C1 segment of cervical spinal cord (tissue), 14 donors: Measurements from ENCODE around the gene PYROXD2.

Source experiments
- DNase-seq, 14 donors: peaks; one replicate each; lab custom pipeline; 2025; lab: John Stamatoyannopoulos, UW

The PYROXD2 gene

DNA sequence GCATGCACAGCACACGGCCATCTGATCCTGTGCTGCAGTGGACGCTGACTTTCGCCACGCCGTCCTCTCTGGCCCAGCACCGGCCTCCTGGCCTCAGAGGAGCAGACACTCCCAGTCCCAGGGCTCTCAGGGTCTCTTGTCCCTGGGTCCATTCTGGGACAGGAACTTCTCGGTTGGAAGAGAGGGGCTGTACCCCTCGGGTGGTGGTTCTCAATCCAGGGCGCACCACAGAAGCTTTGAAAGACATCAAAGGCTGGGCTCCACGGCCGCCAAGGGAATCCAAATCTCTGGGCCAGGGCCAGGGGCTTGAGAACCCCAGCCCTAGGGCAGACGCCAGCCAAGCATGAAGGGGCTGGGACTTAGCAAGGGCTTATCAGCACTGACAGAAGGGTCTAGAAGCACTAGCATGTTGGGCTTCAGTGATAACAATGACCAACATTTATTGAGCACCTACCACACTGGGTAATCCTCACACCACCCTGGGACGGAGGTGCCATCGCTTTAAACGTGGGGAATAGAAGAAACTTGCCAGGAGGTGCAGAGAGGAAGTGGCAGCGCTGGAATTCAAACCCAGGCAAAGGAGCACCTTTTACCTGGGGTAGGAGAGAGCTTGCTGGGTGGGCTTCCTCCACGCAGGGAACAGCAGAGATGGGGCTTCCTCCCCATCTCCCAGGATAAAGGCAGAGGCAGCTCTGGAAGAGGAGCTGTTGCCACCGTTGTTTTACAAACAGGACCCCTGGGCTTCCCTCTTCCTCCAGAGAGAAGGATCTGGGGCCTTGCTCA is 1.8 kb upstream of the PYROXD2 start:
- DNase-seq = no peak

DNA sequence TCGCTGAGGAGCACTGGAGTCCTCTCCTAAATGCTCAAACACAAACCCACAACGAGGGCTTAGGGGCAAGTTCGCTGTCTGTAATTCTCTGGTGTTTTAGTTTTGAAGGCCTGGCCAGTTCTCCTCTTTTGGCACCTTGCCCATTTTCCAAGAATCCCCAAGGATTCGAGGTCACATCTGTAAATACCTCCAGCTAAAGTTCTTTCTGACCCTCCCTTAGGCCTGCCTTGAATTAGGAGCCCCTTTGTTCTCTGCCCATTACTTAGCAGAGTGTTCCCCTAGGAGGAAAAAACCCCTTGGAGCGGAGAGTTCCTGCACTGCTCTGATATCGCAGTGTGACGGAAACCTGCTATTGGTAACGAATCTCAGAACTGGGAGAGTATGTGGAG is 743 bp upstream of the PYROXD2 start:
- no peak for DNase-seq

DNA sequence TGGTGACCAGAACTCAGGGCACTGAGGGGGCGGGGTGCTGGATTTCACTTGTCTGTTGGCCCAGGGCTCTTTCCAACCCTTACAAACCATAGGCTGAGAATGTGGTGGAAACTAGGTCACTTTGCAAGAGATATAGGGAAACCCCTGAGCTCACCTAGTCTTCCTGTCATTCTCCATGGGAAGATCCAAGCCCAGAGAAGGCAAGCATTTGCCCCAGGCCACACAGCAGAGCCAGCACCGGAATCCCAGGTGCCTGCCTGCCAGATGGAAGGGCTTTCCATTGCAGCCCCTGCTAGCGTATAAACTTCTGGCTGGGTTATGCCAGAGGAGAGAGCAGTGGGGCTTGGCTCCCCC is 427 bp downstream of the PYROXD2 start:
- DNase-seq = no peak

DNA sequence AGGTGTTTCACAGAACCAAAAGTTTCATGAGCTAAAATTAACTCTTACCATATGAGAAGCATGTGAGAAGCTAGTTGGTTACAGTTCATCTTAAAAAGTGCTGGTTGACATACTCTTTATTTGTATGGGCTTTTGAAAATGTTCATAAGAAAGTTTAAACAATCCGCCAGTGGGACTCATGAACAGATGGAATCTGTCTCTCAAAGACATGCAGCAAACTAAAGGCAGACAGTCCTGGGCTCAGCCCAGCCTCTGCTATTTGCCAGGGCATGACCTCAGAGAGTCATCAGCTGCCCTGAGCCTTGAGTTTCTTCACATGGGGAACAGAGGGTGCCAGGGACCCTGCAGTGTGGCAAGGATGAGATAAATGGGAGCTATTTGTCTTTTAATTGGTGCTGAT is 3.2 kb downstream of the PYROXD2 start:
- no peak for DNase-seq

DNA sequence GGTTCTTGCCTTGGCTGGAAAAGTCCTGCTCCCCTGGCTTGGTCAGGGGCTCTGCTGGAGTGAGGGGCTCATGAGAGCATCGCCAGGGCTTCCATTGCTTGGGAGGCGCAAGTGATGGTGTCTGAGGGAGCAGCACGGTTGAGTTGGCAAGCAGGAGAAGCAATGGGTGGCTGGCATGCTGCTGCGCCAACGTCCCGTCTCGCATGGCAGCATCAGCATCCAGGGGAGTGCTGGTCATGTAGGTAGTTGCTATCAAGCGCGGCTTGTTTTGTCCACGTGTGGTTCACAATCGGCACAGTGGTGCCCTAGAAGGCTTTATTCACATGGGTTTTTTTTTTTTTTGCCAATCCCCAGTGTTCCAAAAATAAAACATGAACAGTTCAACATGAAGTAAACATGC is 3.8 kb downstream of the PYROXD2 start:
- no peak for DNase-seq

DNA sequence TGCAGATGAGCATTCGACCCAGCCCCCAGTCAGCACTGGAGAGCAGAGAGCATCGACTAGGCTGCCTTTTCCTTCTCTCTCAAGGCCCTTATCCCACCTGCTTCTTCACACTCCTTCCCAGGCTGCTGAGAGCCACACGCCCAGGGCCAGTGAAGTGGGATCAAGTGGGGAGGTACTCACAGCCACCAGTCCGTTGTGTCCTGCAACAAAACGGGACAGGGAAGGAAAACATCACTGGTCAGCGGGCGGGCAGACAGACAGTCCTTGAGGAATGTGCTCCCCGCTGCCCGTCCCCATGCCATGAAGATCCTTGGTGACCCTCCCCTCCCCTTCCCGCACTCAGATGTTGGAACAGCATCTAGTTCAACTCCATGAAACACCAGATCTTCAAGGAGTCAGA is 4.2 kb downstream of the PYROXD2 start:
- no peak for DNase-seq

DNA sequence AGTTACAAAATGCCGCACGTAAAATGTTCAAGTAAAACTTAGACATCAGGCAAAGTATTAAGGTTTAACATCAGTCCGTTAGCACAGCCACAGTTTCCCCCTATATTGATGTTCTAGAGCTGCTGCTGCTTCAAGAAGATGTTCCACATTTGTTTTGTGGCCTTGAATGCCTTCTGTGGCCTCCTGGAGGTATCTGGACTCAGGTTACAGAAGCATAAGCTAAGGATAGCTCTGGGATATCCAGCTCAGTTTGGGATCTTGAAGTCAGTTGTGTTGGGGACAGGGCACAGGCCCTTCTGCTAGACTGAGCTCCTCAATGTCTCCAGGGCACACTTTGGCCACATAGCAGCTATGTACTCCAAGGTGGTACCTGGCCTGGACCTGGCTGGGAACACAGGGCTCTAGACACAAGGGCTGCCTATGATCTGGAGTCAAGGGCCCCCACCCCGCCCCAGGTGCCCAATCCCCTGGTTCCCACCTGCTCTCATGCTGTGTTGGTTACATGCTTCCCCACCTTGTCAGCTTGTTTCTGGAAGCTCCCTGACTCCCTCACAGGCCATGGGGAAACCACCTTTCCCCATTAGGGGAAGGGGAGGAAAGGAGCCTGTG is 4.7 kb downstream of the PYROXD2 start:
- no peak for DNase-seq

DNA sequence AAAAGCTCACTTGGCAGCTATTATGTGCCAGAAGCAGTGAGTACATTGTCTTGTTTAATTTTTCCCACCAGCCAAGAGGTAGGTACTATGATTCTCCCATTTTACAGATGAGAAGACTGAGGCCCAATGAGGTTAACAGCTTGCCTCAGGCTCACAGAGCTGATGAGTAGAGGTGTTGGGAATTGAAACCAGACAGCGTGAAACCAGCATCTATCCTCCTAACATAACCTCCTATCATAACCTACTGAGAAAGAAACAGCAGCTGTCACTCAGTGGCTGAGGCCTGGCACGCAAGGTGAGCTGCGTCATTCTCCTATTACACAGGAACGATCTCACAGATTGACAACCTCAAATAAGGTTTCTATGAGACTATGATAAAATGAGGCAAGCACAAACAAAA is 6.2 kb downstream of the PYROXD2 start:
- DNase-seq = no peak

DNA sequence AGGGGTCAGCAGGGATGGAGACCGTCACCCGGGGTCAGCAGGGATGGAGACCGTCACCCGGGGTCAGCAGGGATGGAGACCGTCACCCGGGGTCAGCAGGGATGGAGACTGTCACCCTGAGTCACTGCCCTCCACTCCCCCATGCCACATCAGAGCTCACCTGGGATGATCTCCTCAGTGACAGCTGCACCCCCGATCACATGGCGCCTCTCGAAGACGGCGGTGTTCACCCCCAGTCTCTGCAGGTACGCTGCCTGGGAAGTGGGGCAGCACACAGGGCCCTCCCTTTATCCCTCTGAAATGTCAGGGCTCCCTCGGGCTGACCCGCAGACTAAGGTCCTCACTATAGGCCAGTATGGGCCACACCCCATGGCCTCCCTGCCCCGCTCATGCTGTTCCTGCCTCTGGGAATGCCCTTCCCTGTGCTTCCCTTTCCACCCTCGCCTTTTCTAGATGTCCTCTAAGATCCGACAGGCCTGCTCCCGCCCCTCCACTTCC is 7.2 kb downstream of the PYROXD2 start:
- DNase-seq = no peak

DNA sequence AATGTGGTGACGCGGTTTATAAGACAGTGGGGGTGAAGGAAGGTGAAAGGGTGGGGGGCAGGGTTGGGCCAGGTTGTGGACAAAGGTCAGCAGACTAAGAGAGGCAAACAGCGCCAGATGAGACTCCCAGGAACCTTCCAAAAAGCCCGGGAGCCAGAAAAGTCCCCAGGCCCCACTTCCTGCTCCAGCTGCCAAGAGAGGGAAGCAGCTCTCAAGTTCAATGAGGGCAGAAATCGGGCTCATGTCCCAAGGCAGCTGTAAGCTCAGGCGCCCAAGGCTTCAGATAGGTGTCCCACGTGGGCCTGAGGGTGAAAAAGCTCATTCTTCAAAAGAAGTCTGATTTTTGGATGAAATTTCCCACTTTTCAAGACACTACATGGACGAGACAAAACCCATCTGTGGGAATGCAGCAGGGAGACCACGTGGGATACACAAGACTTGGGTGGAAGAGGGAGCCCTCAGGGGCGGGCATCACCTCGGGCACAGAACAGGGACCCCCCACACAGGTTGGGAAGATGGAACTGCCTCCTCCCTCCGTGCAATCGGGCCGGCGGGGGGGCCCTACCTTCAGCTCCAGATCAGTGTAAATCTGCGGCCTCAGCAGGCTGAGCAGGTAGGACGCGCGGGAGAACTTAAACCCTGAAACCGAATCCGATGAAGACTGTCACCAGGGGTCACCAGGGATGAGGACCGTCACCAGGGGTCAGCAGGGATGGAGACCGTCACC is 7.8 kb downstream of the PYROXD2 start:
- DNase-seq = no peak

DNA sequence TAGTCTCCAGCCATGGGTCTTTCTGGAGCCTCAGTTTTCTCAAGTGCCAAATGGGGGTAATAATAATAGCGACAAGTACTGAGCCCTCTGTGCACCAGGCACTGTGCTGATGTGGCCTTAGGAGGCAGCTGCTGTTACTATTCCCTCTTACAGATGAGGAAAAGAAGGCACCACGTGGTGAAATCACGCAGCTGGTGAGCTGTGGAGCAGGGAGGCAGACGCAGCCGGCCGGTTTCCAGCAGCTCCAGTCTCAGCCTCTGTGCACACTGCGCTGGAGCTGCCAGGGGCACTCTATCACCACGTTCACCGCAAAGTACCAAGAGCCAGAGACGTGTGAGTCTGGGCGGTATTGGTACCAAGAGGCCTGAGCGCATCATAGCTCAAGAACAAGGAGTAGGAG is 9.6 kb downstream of the PYROXD2 start:
- peak in 5 of 14 donors; percentile 5 to 16 (median 11) for DNase-seq

DNA sequence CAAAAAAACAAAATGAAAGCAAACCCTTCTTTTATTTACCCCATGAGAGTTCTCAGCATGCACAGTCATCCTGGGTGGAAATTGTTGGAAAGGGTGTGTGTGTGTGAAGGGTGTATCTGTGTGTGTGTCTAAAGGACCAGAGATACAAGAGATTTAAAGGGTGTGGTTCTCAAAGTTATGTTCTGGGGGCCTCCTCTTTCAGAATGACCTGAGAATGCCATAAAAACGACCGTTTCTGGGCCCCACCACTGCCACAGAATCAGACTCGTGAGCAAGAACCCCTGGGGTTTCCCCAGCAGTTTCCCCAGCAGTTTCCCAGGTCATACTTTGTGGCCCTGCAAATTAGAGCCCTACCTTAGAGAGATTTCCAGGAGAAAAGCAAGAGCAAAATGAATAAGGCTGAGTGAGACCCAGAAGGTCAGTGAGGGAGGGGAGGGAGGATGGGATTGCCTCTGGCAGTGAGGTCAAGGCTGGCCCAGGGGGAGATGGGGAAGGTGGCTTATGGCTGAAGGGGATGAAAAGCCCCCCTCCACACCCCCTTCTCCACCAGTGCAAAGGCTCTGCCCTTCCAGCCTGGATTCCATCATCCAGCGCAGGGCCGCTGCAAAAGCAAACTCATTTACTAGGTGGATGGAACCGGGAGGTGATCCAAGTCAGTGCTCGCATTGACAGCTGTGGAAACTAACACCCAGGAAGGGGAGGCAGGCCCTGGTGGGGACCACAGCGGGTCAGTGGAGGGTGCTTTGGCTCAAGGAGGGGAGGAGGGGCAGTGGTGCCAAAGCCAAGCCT is 10.2 kb downstream of the PYROXD2 start:
- DNase-seq = no peak

DNA sequence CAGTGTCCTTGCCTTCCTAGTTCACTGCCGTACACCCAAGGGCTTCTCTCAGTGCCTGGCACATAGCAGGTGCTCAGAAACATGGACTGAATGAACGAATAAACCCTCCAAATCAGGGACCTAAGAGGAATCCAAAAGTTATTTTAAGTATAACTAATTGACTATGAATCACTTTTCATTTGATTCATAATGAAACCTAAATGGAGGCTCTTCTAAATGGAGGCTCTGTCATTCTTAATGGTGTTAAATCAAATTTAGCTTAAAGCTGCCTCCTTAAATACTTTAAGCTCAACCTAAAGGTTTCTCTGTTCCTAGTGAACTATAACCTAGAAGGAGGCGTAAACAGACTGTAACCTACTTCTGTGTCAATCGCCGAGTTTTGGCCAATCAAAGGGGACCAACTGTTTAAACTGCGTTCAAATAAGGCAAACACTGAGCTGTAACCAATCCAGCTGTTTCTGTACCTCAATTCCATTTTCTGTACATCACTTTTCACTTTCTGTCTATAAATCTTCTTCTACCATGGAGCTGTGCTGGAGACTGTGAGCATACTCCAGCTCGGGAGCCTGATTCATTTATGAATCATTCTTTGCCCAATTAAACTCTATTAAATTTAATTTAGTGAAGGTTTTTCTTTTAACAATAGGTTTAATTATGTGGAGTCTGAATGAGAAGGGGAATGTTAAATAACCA is 11.0 kb downstream of the PYROXD2 start:
- no peak for DNase-seq

DNA sequence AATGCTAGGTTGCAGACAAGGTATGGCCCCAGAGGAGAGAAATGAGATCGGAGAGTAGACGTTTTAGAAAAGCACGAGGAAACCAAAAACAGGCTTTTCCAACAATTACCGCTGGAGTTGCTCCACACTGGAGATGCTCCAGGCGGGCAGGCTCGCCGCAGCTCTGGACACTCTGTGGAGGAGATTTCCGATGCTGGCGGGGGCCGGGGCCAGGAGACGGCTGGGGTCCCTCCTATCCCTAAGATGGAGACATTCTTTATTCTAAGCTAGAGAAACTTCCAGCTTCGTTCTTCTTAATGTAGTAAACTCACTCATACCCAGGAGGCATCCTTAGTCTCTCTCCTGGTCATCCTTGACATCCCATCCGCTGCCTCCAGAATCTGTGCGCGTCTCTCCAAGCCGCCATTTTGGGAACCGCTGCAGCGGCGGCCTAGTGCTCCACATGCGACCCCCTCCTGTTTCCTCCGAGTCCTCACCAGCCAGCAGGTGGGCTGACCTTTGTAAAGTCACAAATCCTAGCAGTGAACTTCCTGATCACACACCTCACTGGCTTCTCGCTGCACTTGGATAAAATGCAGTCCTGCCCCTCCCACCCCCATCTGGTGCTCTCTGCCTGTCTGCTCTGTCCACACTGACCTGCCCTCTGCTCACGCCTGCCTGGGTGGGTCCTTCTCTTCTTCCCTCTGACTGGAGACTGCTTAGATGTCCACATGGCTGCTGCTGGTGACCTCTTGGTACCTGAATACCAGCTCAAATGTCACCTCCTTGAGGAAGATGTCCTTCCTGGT is 11.9 kb downstream of the PYROXD2 start:
- DNase-seq = no peak

DNA sequence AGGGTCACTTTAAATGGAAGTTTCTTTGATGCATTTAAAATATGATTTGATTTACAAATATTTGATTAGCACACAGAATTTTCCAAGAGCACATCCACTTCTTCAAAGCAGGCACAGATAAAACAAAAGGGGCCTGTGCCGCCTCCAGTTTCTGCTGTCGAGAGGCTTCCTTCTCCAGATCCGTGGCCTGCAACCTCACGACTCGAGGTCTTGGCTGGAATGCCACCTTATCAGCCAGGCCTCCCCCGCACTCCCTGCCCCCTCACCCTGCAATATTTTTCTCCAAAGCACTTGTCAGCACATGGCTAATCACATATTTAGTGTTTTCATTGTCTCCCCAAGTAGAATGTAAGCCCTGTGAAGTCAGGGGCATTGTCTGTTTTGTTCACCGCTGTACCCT is 12.5 kb downstream of the PYROXD2 start:
- no peak for DNase-seq

DNA sequence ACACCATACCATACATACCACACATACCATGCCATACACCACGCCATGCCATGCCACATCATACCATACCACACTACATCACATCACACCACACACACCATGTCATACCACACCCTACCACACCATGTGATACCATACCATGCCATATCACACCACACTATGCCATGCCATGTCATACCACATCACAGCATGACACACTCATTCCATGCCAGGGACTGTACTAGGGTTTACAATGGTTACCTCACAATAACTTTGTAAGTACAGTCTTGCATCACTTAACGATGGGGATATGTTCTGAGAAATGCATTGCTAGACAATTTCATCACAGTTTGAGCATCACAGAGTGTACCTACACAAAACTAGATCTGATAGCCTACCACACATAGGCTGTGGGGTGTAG is 14.5 kb downstream of the PYROXD2 start:
- DNase-seq = no peak

DNA sequence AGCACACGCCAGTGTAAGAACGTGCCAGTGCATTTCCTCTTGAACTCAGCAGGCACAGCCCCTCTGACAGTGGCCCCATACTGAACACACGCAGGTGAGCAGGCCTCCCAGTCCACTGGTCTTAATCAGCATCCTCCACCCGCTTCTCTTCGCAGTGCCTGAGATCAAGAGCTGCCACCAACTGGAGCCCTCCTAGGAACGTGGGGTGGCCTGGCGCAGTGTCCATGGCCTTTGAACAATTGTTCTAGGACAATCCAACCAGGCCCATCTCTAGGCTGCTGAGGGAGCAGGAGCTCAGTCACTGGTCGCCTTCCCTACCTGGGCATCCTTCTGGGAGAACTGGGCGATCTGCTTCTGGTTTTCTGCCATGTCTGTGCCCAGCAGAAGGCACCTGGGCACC is 15.2 kb downstream of the PYROXD2 start:
- no peak for DNase-seq

DNA sequence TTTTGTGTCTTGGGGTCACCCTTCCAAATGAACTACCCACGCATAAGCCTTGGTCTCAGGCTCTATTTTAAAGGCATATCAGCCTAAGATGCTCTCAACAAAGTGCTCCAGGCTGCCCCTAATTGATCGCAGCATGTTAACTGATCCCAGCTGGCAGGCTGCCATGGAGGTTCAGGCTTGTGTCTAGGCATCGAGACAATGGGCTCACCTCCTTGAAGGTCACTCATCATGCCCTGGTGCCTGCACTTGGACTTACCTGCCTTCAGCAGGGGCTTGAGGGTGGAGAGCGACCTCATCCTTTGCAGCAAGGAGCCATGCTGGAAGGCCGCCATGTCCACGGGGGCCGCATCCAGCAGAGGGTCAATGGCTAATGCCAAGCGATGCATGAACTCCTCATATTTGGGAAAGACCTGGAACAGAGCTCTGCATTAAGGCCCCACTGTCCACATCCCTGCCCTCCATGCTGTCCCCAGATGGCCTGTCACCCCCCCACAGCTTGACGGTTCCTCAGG is 17.8 kb downstream of the PYROXD2 start:
- no peak for DNase-seq

DNA sequence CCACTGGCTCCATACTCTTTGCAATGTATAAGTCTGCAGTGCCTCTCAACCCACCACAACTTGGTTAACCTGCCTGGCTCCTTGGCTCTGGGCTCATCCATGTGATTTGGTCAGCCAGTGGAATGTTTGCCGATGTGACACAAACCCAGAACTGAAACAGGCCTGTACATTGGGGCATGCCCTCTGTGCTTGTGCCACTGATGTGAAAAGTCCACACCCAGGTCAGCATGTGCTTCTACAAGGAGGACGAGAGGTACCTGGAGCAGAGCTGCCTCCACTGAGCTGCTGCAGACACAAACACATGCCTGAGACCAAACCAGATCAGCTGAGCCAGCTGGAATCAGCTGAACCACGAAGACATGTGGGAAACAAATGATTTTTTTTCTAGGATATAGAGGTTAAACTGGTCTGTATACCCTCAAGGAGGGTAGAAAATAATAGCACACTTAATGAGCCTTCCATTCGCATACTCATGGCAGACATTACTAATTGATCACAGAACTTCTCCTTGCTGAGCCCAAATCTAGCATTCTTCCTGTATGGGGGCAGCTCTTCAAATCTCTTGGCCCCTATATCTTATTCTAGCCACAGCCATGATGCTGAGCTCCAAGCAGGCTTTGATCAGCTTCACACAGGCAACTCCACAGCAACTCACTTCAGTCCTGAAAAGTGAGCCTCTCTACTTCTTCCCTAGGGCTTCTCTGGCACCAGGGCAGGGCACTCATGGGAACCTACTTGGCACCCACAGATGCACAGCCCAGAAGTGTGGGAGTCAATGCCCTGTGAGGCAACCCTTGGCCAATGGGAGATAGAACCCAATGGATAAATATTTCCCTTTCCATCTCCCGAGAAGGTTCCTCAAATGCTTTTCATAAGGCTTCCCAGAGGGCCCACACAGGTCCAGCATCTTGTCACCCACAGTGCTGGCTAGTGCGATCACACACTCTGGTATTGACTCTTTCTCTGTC is 18.6 kb downstream of the PYROXD2 start:
- DNase-seq = no peak
